Measurements from ENCODE around the gene NPB. TPM values are rescaled to one million over a fixed set of nuclear protein-coding genes. Genes with fewer than 3 reads are reported as not detected.

Gene NPB
- total RNA-seq = 0.51 TPM
- long read RNA-seq = 0 reads

DNA sequence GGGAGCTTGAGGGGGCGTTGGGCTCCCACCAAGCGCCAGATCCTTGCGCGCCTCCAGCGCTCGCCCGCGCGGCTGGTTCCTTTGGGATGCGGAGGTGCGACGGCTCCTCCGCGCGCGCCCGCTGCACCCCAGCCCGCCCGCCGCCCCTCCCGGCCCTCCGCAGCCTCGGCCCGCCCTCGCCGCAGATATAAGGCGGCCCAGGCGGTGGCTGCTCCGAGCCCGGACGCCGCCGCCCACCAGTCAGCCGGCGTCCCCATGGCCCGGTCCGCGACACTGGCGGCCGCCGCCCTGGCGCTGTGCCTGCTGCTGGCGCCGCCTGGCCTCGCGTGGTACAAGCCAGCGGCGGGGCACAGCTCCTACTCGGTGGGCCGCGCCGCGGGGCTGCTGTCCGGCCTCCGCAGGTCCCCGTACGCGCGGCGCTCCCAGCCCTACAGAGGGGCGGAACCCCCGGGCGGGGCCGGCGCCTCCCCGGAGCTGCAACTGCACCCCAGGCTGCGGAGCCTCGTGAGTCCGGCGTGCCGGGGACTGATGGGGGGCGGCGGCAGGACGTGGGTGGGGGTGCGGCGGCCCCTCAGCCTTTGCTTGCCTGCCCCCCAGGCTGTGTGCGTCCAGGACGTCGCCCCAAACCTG is at the start of gene NPB:
TSS of gene NPB (plus strand) at position 216 of the 630 bp plus-strand sequence. CDS start at position 256, 40 bp downstream.
- intact Hi-C loops (cut with DNase I) = no loop called here
- no peak for DNase-seq (ENCODE audit: low spot score)

GRCh38 chr17:81854974-81855774 is 46.9 kb upstream of the NPB start:
- DNase-seq (ENCODE audit: low spot score) = no peak

GRCh38 chr17:81858170-81858966 is 43.7 kb upstream of the NPB start:
- intact Hi-C loops (cut with DNase I) = no loop called here
- no peak for DNase-seq (ENCODE audit: low spot score)

More at GRCh38 chr17:81854974-81855774, 46.9 kb upstream of the NPB start:
- intact Hi-C loops (cut with DNase I) = no loop called here

GRCh38 chr17:81858967-81859905 is 42.8 kb upstream of the NPB start:
- intact Hi-C loops (cut with DNase I) = no loop called here
- no peak for DNase-seq (ENCODE audit: low spot score)

GRCh38 chr17:81859906-81860755 is 41.9 kb upstream of the NPB start, which contains the start of gene P4HB:
TSS of gene P4HB (minus strand) at chr17:81860535. CDS start at chr17:81860471, 64 bp downstream.
- DNase-seq (ENCODE audit: low spot score) = no peak
- intact Hi-C loops (cut with DNase I) = loop anchor here (2.0 kb wide), 1 partner anchor 27 kb away; the partner anchor contains the start of gene MCRIP1

DNA sequence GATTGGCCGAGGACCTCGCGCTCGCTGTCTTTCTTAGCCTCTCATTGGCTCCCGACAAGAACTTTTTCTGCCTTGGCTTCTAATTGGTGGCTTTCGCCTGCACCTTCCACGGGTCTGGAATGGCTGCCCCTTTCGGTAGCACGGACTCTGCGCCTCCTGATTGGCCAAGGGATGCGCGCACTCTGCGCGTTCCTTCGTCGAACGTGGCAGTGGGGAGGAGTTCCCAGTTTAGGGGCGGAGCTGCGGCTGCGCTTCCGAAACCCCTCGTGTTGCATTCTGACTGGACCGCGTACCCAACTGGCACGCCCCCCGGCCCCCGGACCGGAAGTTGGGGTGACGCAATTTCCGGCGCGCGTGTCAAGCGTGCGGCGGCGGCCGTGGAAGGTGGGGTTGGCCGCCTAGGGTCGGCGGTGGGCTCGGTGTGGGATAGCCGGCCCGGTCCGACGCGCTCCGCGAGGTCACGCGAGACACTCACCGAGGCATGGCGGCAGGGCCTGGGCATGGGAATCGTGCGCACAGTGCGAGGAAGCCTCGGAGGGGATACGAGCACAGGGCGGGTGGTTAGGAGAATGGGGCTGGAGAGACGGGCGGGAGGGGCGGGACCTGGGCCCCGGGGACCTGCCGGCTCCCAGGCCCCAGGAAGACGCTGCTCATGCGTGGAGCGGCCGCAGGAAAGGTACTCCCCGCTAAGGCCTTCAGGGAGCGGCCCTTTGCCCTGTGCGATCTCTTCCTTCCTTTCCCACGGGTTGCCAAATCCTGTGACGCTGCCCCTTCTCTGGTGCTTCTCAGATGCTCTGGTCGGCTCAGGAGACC is 41.1 kb upstream of the NPB start:
- intact Hi-C loops (cut with DNase I) = loop anchor here (2.0 kb wide), 1 partner anchor 28 kb away; the partner anchor contains the start of gene MCRIP1
- DNase-seq (ENCODE audit: low spot score) = peak; percentile 99

DNA sequence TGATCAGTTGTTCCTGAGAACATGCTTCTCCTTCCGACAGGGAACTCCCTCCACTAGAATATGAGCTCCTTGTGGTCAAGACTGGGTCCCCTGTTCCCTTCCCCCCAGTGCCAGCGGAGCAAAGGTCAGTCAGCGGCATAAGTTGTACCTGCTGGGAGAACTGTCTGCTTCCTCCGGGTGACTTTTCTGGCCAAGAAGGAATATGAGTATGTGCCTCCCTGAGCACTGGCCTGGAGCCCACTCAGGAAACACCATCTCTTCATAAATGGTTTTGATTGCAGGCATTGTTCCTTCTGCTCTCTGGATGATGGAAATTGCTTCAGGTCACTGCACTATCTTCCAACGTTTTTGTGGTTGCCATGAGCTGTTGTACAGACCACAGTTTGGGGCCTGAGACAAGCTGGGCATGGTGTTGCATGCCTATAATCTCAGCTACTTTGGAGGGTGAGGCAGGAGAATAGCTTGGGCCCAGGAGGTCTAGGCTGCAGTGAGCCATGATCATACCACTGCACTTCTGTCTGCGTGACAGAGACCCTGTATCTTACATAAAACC is 38.8 kb upstream of the NPB start:
- intact Hi-C loops (cut with DNase I) = no loop called here
- DNase-seq (ENCODE audit: low spot score) = no peak

GRCh38 chr17:81863833-81864768 is 37.9 kb upstream of the NPB start:
- no peak for DNase-seq (ENCODE audit: low spot score)
- intact Hi-C loops (cut with DNase I) = no loop called here

- intact Hi-C loops (cut with DNase I) = no loop called here
- no peak for DNase-seq (ENCODE audit: low spot score)
Observed at GRCh38 chr17:81865358-81865732, 36.7 kb upstream of the NPB start.

GRCh38 chr17:81865733-81866439 is 36.2 kb upstream of the NPB start:
- intact Hi-C loops (cut with DNase I) = no loop called here
- DNase-seq (ENCODE audit: low spot score) = no peak

- intact Hi-C loops (cut with DNase I) = no loop called here
- DNase-seq (ENCODE audit: low spot score) = no peak
Observed at GRCh38 chr17:81866440-81867169, 35.4 kb upstream of the NPB start.

- DNase-seq (ENCODE audit: low spot score) = no peak
- intact Hi-C loops (cut with DNase I) = no loop called here
Observed at GRCh38 chr17:81867170-81867990, 34.7 kb upstream of the NPB start.

DNA sequence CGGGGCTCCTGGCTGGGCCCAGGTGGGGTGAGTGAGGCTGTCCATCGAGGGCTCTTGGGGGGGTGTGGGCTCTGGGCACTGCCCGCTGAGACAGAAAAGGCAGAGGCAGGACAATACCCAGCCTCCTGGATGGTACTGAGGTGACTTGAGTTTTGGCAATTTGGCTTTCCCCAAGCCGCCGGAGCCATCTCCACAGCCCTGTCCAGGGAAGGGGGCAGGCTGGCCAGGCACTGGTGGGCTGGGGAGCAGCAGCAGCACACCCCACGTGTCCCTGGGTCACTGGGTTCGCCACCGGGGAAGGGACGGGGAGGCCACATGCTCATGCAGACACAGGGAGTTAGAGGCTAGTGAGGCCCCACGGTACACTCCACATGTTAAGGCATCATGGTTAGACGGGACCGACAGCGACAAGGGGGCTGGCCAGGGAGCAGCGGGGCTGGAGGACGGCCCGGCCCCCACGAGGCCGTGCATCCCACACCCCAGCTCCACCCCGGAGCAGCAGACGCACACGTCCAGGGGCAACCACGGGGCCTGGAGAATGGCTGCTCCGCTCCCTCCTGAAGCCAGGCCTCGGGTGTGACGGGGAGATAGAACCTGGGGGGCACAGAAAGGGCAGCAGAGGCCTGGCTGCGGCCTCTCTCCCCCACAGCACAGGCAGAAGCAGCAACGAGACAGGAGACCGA is 33.9 kb upstream of the NPB start:
- intact Hi-C loops (cut with DNase I) = no loop called here
- DNase-seq (ENCODE audit: low spot score) = no peak

Data from cardiac septum (tissue), 1 donor.